Loucy (cell line): ENCODE results near the gene ADI1.

Experiments used
- H2AFZ ChIP-seq: fragments of 200-600 bp; sonication (generic); 2 replicates; pipeline ENCODE4 v1.6.0; 2016; ENCODE audit warnings: antibody characterized with exemption, mild to moderate bottlenecking, low read length, moderate library complexity
- H3F3A ChIP-seq: fragments of 200-600 bp; 2 replicates; pipeline ENCODE4 v1.6.0; 2016; ENCODE audit warnings: antibody characterized with exemption, low read depth, mild to moderate bottlenecking
- H3K27me3 ChIP-seq: fragments of 200-600 bp; sonication (generic); 2 replicates; pipeline ENCODE4 v1.6.1; 2014; ENCODE audit warnings: low read length, mild to moderate bottlenecking; ENCODE audit not compliant: insufficient read depth, poor library complexity, severe bottlenecking
- H3K36me3 ChIP-seq: fragments of 200-600 bp; sonication (generic); 2 replicates; pipeline ENCODE4 v1.6.1; 2016; ENCODE audit warnings: low read length; ENCODE audit not compliant: insufficient read depth
- H3K4me1 ChIP-seq: fragments of 200-600 bp; sonication (generic); 2 replicates; pipeline ENCODE4 v1.5.1; 2014; ENCODE audit warnings: low read length, mild to moderate bottlenecking; ENCODE audit not compliant: insufficient read depth, poor library complexity, severe bottlenecking
- H3K4me2 ChIP-seq: fragments of 200-600 bp; sonication (generic); 2 replicates; pipeline ENCODE4 v1.6.0; 2014; ENCODE audit warnings: antibody characterized with exemption, low read length, low read depth, mild to moderate bottlenecking; ENCODE audit not compliant: poor library complexity, severe bottlenecking
- H3K4me3 ChIP-seq: fragments of 200-600 bp; sonication (generic); 2 replicates; pipeline ENCODE4 v1.5.1; 2014; ENCODE audit warnings: low read length, mild to moderate bottlenecking, mixed read lengths; ENCODE audit not compliant: poor library complexity, severe bottlenecking
- H3K79me2 ChIP-seq: fragments of 200-600 bp; sonication (generic); 2 replicates; pipeline ENCODE4 v1.6.1; 2014; ENCODE audit warnings: low read length; ENCODE audit not compliant: insufficient read depth
- H3K9ac ChIP-seq: fragments of 200-600 bp; sonication (generic); 2 replicates; pipeline ENCODE4 v1.6.0; 2014; ENCODE audit warnings: mild to moderate bottlenecking, low read depth, low read length, moderate library complexity; ENCODE audit not compliant: poor library complexity, severe bottlenecking
- H3K9me2 ChIP-seq: fragments of 200-600 bp; sonication (generic); replicated peaks from 2 replicates; pipeline ENCODE4 v1.6.1; 2016; ENCODE audit warnings: low read depth, low read length, mixed read lengths
- H3K9me3 ChIP-seq: fragments of 200-600 bp; sonication (generic); 2 replicates; pipeline ENCODE4 v1.6.1; 2014; ENCODE audit warnings: mild to moderate bottlenecking, antibody characterized with exemption, low read length, low read depth; ENCODE audit not compliant: insufficient read depth
- H4K20me1 ChIP-seq: fragments of 200-600 bp; sonication (generic); 2 replicates; pipeline ENCODE4 v1.6.0; 2014; ENCODE audit warnings: antibody characterized with exemption, low read length, mild to moderate bottlenecking; ENCODE audit not compliant: insufficient read depth, poor library complexity, severe bottlenecking
- EZH2phosphoT487 ChIP-seq: fragments of 200-600 bp; IDR thresholded peaks from 2 replicates; pipeline ENCODE4 v1.6.1; 2018; ENCODE audit warnings: antibody characterized with exemption, mild to moderate bottlenecking, moderate library complexity, borderline replicate concordance
- TF ChIP-seq, protein P1 (sequence below): fragments of 200-600 bp; sonication (generic); conservative IDR thresholded peaks from 2 replicates; pipeline ENCODE4 v1.5.1; 2014; ENCODE audit warnings: mild to moderate bottlenecking, antibody characterized with exemption, low read length

Gene ADI1

GRCh38 chr2:3480352-3481010 is 38.9 kb downstream of the ADI1 start:
- no peaks in the 10 kb centered on the region for H3K79me2 ChIP-seq
- peaks cover 13% of the 10 kb centered on the region; the same call in 1 of the 2 replicates for H3K36me3 ChIP-seq
- H3K27me3 ChIP-seq, result no peaks in the 10 kb centered on the region
- no peaks in the 10 kb centered on the region for H3K9me3 ChIP-seq
- H3K9ac ChIP-seq, result no peak overlapping the region
- no peaks in the 10 kb centered on the region for H4K20me1 ChIP-seq
- no peaks in the 10 kb centered on the region for H3F3A ChIP-seq
- no peak for TF ChIP-seq EZH2phosphoT487
- TF ChIP-seq, protein P1, sequence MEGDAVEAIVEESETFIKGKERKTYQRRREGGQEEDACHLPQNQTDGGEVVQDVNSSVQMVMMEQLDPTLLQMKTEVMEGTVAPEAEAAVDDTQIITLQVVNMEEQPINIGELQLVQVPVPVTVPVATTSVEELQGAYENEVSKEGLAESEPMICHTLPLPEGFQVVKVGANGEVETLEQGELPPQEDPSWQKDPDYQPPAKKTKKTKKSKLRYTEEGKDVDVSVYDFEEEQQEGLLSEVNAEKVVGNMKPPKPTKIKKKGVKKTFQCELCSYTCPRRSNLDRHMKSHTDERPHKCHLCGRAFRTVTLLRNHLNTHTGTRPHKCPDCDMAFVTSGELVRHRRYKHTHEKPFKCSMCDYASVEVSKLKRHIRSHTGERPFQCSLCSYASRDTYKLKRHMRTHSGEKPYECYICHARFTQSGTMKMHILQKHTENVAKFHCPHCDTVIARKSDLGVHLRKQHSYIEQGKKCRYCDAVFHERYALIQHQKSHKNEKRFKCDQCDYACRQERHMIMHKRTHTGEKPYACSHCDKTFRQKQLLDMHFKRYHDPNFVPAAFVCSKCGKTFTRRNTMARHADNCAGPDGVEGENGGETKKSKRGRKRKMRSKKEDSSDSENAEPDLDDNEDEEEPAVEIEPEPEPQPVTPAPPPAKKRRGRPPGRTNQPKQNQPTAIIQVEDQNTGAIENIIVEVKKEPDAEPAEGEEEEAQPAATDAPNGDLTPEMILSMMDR, result no peak
- no peak overlapping the region for H2AFZ ChIP-seq
- no peaks in the 10 kb centered on the region for H3K4me1 ChIP-seq
- no peak overlapping the region for H3K4me2 ChIP-seq
- H3K9me2 ChIP-seq, result no peaks in the 10 kb centered on the region
- no peak overlapping the region for H3K4me3 ChIP-seq

DNA sequence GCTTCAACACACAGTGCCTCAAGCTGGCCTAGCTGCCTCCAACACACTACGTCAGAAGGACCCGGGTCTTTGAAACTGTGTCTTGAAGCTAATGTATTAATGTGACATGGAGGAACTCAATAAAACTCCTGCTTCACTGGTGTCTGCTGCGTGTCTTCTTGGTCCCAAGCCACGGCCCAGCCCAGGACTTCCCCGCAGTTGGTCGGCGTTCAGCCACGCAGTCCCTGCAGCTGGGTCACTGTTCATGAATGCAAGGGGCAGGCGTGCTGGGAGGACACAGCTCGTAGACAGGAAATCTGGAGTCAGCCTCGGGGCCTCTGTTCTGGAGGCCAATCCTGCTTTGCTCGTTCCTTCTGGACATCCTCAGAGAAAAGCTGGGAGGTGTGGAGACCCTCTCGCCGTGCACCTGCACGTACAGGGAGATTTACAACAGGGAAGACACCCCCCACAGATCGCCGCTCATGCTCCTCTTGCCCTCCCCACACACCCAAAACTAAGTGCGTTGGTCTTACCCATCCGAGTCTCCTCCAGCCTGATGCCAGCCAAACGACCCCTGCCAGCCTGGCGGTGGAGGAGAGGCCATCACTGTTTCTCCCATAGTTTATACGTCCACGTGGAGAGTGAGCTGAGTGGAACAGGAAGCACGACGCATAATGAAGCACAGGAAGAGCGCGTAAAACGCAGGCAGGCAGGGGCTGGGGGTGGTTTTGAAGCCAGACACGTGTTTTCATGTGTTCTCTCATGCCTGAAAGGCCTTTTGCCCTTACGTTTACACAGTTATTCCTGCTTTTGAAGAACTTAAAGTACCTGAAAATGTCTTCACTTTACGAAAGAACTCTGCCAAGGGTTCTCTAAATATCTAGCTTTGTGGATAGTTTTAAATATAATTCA is 39.7 kb downstream of the ADI1 start:
- no peak for TF ChIP-seq EZH2phosphoT487
- TF ChIP-seq, protein P1, result no peak
- H3K79me2 ChIP-seq, result no peaks in the 10 kb centered on the region

GRCh38 chr2:3478846-3479385 is 40.4 kb downstream of the ADI1 start:
- H3F3A ChIP-seq, result no peaks in the 10 kb centered on the region
- TF ChIP-seq, protein P1, result no peak
- no peak for TF ChIP-seq EZH2phosphoT487
- H3K9me3 ChIP-seq, result no peaks in the 10 kb centered on the region

More for the DNA sequence above, 39.7 kb downstream of the ADI1 start:
- no peak overlapping the region for H3K4me3 ChIP-seq
- H3K36me3 ChIP-seq, result peaks cover 13% of the 10 kb centered on the region; the same call in 1 of the 2 replicates
- no peak overlapping the region for H3K4me2 ChIP-seq
- H2AFZ ChIP-seq, result no peak overlapping the region
- H3K9me2 ChIP-seq, result no peaks in the 10 kb centered on the region
- H3F3A ChIP-seq, result no peaks in the 10 kb centered on the region
- no peaks in the 10 kb centered on the region for H3K4me1 ChIP-seq
- no peaks in the 10 kb centered on the region for H3K9me3 ChIP-seq
- no peak overlapping the region for H3K9ac ChIP-seq
- H4K20me1 ChIP-seq, result no peaks in the 10 kb centered on the region
- H3K27me3 ChIP-seq, result no peaks in the 10 kb centered on the region

More at GRCh38 chr2:3478846-3479385, 40.4 kb downstream of the ADI1 start:
- Histone ChIP-seq H3K4me2 (no peak overlapping the region), H2AFZ (no peak overlapping the region), H3K4me1 (no peaks in the 10 kb centered on the region), H4K20me1 (no peaks in the 10 kb centered on the region), H3K4me3 (no peak overlapping the region), H3K27me3 (no peaks in the 10 kb centered on the region), H3K9me2 (no peaks in the 10 kb centered on the region), H3K36me3 (peaks cover 13% of the 10 kb centered on the region; the same call in 1 of the 2 replicates), H3K9ac (no peak overlapping the region), H3K79me2 (no peaks in the 10 kb centered on the region)
